GM12864 (cell line): Measurements from ENCODE around the gene CHN2.

Experiments used
- DNase-seq: peaks from one replicate; pipeline ENCODE4 v3.0.0-alpha.2; 2011; ENCODE audit warnings: low read depth
- H3K4me3 ChIP-seq: 2 replicates; pipeline ENCODE4 v1.5.1; 2011; ENCODE audit warnings: mild to moderate bottlenecking, low read depth, low read length, control low read depth
- CTCF ChIP-seq: IDR thresholded peaks from 2 replicates; pipeline ENCODE4 v1.5.1; 2011; ENCODE audit warnings: low read depth, mild to moderate bottlenecking, moderate library complexity, low read length, control low read depth, inconsistent platforms; ENCODE audit errors: missing control alignments

Gene CHN2

GRCh38 chr7:29330136-29330535 lies 135.6 kb downstream of the CHN2 start:
- H3K4me3 ChIP-seq = no peak overlapping the region
- DNase-seq = no peak
- TF ChIP-seq CTCF = no peak

GRCh38 chr7:29331163-29331562 lies 136.6 kb downstream of the CHN2 start:
- no peak for TF ChIP-seq CTCF
- no peak overlapping the region for H3K4me3 ChIP-seq
- no peak for DNase-seq

- no peak for TF ChIP-seq CTCF
- no peak for DNase-seq
Measured at GRCh38 chr7:29332042-29332811, 137.7 kb downstream of the CHN2 start.

GRCh38 chr7:29332875-29333855 lies 138.6 kb downstream of the CHN2 start:
- TF ChIP-seq CTCF = no peak

More at GRCh38 chr7:29332042-29332811, 137.7 kb downstream of the CHN2 start:
- H3K4me3 ChIP-seq = no peak overlapping the region

GRCh38 chr7:29335188-29336083 lies 140.9 kb downstream of the CHN2 start:
- H3K4me3 ChIP-seq = no peak overlapping the region

More at GRCh38 chr7:29332875-29333855, 138.6 kb downstream of the CHN2 start:
- H3K4me3 ChIP-seq = no peak overlapping the region
- no peak for DNase-seq

More at GRCh38 chr7:29335188-29336083, 140.9 kb downstream of the CHN2 start:
- no peak for DNase-seq
- no peak for TF ChIP-seq CTCF
